NB4 (cell line): ENCODE data around the gene TMEM97.

ENCODE experiments used
- DNase-seq: peaks from one replicate; pipeline ENCODE4 v3.0.0; 2010; ENCODE audit warnings: low read depth
- H3K4me3 ChIP-seq: one replicate; pipeline ENCODE4 v1.5.1; 2011; ENCODE audit warnings: mild to moderate bottlenecking, low read depth, low read length, moderate library complexity
- MYC ChIP-seq: IDR thresholded peaks from 2 replicates; pipeline ENCODE4 v1.6.1; 2011; ENCODE audit warnings: low read depth, low read length
- POLR2A ChIP-seq: IDR thresholded peaks from 2 replicates; pipeline ENCODE4 v1.6.1; 2011; ENCODE audit warnings: mild to moderate bottlenecking; ENCODE audit not compliant: insufficient read length; ENCODE audit errors: extremely low read depth
- TF ChIP-seq, protein P1 (sequence below): IDR thresholded peaks from one replicate; pipeline ENCODE4 v1.5.1; 2012; ENCODE audit warnings: low read depth, low read length
- TF ChIP-seq, protein P2 (sequence below): IDR thresholded peaks from 2 replicates; pipeline ENCODE4 v1.6.1; 2011; ENCODE audit warnings: low read depth, low read length

TMEM97 gene

DNA sequence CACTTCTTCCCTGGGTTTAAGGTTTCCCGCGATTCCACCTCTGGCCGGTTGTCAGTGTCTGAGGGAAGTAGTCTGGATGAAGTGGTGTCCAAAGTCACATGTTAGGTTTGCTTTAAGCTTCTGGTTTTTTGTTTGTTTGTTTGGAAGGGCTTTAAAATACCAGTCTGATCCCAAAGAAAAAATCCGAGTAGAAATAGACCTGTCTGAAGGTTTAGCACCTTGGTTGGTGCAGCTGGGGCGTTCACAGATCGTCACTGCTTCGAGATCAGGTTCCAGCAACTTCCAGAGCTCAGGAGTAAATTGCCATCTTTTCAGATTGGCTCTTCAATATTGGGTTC lies 567 bp downstream of the TMEM97 start:
- DNase-seq, result no peak
- TF ChIP-seq, protein P1, sequence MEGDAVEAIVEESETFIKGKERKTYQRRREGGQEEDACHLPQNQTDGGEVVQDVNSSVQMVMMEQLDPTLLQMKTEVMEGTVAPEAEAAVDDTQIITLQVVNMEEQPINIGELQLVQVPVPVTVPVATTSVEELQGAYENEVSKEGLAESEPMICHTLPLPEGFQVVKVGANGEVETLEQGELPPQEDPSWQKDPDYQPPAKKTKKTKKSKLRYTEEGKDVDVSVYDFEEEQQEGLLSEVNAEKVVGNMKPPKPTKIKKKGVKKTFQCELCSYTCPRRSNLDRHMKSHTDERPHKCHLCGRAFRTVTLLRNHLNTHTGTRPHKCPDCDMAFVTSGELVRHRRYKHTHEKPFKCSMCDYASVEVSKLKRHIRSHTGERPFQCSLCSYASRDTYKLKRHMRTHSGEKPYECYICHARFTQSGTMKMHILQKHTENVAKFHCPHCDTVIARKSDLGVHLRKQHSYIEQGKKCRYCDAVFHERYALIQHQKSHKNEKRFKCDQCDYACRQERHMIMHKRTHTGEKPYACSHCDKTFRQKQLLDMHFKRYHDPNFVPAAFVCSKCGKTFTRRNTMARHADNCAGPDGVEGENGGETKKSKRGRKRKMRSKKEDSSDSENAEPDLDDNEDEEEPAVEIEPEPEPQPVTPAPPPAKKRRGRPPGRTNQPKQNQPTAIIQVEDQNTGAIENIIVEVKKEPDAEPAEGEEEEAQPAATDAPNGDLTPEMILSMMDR, result no peak
- TF ChIP-seq MYC, result 0 out of 2 replicates have a peak, but pooled peaks have one; percentile 25
- peak overlapping the region; percentile 86 for H3K4me3 ChIP-seq

DNA sequence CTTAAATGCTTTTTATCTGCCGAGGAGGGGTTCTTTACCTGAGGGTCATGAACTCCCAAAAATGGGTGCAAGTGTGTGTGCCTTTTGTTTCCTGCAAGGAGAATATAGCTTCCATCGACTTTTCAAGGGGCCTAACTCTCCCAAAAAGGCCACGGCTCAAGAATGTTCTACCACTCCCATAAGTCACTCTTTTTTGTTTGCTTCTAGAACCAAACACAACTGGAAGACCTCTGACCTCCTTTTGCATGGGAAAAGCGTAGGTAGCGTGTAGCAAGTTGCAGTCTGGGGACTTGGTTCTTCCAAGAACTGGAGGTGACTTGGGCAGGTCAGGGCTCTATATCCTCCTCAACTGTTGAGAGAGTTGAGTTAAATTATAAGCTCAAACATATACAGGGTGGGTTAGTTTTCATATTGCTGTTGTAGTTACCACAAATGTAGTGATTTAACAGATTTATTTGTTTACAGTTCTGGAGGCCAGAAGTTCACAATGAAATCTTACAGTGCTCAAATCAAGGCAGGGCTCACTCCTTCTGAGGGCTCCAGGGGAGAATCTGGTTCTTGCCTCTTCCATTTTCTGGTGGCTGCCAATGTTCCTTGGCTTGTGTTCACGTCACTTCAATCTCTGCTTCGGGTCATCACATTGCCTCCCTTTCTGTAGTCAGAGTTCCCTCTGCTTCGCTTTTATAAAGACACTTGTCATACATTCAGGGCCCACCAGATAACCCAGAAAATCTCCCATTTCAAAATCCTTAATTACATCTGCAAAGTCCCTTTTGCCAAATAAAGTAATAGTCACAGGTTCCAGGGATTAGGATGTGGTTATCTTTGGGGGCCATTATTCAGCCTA lies 1.4 kb downstream of the TMEM97 start:
- DNase-seq, result no peak
- TF ChIP-seq, protein P2, sequence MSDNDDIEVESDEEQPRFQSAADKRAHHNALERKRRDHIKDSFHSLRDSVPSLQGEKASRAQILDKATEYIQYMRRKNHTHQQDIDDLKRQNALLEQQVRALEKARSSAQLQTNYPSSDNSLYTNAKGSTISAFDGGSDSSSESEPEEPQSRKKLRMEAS, result no peak
- no peak for TF ChIP-seq POLR2A
- TF ChIP-seq MYC, result no peak
- TF ChIP-seq, protein P1, result no peak
- peak overlapping the region; percentile 86 for H3K4me3 ChIP-seq

DNA sequence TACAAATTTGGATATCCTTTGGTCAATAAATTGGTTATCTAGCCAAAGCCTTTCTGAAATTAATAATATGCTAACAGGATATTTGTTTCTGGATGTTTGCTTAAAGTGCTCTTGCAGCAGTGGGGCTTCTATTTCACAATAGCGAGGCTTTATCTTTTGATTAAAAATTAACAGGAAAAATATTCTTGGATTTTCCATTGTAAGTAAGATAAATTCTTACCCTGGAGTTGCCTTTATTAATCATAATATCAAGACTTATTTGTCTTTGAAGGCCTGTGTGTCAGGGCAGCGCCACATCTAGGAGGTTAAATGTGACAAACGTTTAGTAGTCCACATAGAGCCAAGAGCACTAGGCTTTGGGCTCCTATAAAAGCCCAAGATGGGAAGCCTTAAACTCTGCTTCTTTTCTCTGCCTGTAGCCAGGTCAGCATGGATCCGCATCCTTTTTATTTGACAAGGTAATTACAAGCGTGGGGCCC lies 5.3 kb downstream of the TMEM97 start:
- TF ChIP-seq, protein P1, result no peak
- TF ChIP-seq MYC (no peak), POLR2A (no peak)
- TF ChIP-seq, protein P2, result no peak
- no peak overlapping the region for H3K4me3 ChIP-seq
- no peak for DNase-seq

DNA sequence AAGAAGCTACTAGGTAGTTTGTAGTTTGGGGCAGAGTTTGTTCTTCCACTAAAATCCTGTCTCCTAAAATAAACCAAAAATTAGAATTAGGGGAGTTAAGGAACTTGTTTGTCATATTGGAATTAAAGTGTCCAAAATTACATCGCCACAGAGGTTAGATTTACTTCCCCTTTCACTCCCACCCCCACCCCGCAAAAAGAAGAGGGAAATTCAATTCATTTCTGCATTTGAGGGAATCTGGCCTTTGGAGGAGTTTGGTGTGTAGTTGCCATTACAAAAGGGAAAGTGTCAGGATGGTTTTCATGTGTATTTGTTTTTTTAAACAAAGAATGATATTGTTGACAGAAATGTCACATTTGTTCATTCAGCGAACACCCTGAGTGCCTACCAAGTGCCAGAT lies 5.8 kb downstream of the TMEM97 start:
- peak; percentile 38 for DNase-seq
- TF ChIP-seq, protein P2, result no peak
- no peak for TF ChIP-seq MYC
- TF ChIP-seq, protein P1, result no peak
- TF ChIP-seq POLR2A, result no peak
- H3K4me3 ChIP-seq, result no peak overlapping the region

DNA sequence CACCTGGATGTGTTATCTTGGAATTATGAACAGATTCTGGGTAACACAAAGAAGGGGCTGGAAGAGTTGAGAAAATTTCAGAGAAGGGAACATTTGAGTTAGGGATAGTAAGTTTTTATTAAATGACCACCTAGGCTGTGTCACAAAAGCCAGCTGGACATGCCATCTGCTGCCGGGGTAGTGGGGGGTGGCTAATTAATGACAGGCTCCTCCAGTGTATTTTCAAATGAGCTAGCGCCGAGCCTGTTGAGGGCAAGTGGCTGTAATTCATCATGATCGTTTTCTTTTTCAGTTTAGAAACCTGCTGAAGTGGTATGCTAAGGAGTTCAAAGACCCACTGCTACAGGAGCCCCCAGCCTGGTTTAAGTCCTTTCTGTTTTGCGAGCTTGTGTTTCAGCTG lies 6.2 kb downstream of the TMEM97 start:
- DNase-seq, result no peak
- TF ChIP-seq, protein P1, result no peak
- TF ChIP-seq POLR2A, result no peak
- TF ChIP-seq, protein P2, result no peak
- TF ChIP-seq MYC, result no peak
- no peak overlapping the region for H3K4me3 ChIP-seq
